Endothelial cell of umbilical vein (primary cell): Measurements from ENCODE around the gene PRKG1. TPM values are rescaled to one million over a fixed set of nuclear protein-coding genes. Genes with fewer than 3 reads are reported as not detected.

ENCODE experiments used
- BruUV-seq: library from RNA; stranded (reverse); fragments of 400-500 nt; replicated peaks from 2 replicates; lab custom pipeline; 2021; lab: Mats Ljungman, UMichigan
- CTCF ChIA-PET: fragments of 300-600, 350-600 bp; sonication (Branson Sonifier 250); formaldehyde crosslinking; loops from one replicate; lab custom pipeline; 2021; ENCODE audit warnings: antibody characterized with exemption, inconsistent platforms; lab: Charles Lee
- POLR2A ChIA-PET: fragments of 300-600, 350-600 bp; sonication (Branson Sonifier 250); formaldehyde crosslinking; loops from one replicate; lab custom pipeline; 2021; ENCODE audit warnings: antibody characterized with exemption, inconsistent platforms; lab: Charles Lee
- DNase-seq: peaks from one replicate; pipeline ENCODE4 v3.0.0-alpha.2; 2011; ENCODE audit warnings: low read depth, low spot score
- FAIRE-seq: peaks from 2 replicates; lab custom pipeline; 2011; peaks lifted over from hg19 to GRCh38; lab: Jason Lieb, UNC
- H2AFZ ChIP-seq: 2 replicates; pipeline ENCODE4 v1.6.0; 2012; ENCODE audit warnings: low read depth, low read length, control low read depth, inconsistent platforms
- H3K27ac ChIP-seq: 2 replicates; pipeline ENCODE4 v1.5.1; 2011; ENCODE audit warnings: low read depth, mild to moderate bottlenecking, control low read depth, low read length, moderate library complexity; ENCODE audit not compliant: insufficient read depth
- H3K27me3 ChIP-seq, 2 experiments: 2 replicates each; pipeline versions ENCODE4 v1.6.0 to v1.6.1; 2011; ENCODE audit warnings: low read length in 2 of 2, mixed read lengths in 1 of 2; ENCODE audit not compliant: control insufficient read depth in 2 of 2, insufficient read depth in 2 of 2
- H3K36me3 ChIP-seq, 2 experiments: 2 replicates in 1 of 2; 3 replicates in 1 of 2; pipeline ENCODE4 v1.5.1; 2011; ENCODE audit warnings: low read length in 2 of 2, mild to moderate bottlenecking in 1 of 2, moderate library complexity in 1 of 2; ENCODE audit not compliant: control insufficient read depth in 2 of 2, insufficient read depth in 2 of 2; ENCODE audit errors: extremely low read depth in 1 of 2
- H3K4me1 ChIP-seq: 3 replicates; pipeline ENCODE4 v1.5.1; 2011; ENCODE audit warnings: mild to moderate bottlenecking, low read length; ENCODE audit not compliant: control insufficient read depth, insufficient read depth; ENCODE audit errors: extremely low read depth
- H3K4me2 ChIP-seq: 2 replicates; pipeline ENCODE4 v1.6.1; 2011; ENCODE audit warnings: low read length, control low read depth, mixed read lengths; ENCODE audit not compliant: insufficient read depth
- H3K4me3 ChIP-seq, 3 experiments: fragments of 200-600 bp in 1 of 3; sonication (generic), shearing (Covaris generic) in 1 of 3; replicated peaks in 1 of 3; 2 replicates each; pipeline ENCODE4 v1.5.1; 2011 to 2016; ENCODE audit warnings: control low read depth in 3 of 3, low read length in 3 of 3, mild to moderate bottlenecking in 2 of 3, inconsistent platforms in 1 of 3, low read depth in 1 of 3, moderate library complexity in 1 of 3; ENCODE audit not compliant: insufficient read depth in 1 of 3
- H3K79me2 ChIP-seq: 2 replicates; pipeline ENCODE4 v1.6.0; 2012; ENCODE audit warnings: low read length, inconsistent platforms; ENCODE audit not compliant: control insufficient read depth, insufficient read depth
- H3K9ac ChIP-seq: replicated peaks from 2 replicates; pipeline ENCODE3; 2011; ENCODE audit warnings: low read length, control low read depth; ENCODE audit not compliant: insufficient read depth; ENCODE audit errors: extremely low read depth
- H3K9me1 ChIP-seq: replicated peaks from 3 replicates; pipeline ENCODE4 v1.6.0; 2011; ENCODE audit warnings: mild to moderate bottlenecking, low read length; ENCODE audit not compliant: control insufficient read depth, insufficient read depth; ENCODE audit errors: extremely low read depth
- H3K9me3 ChIP-seq: replicated peaks from 2 replicates; pipeline ENCODE4 v1.5.1; 2012; ENCODE audit warnings: low read length, inconsistent platforms; ENCODE audit not compliant: control insufficient read depth, insufficient read depth
- H4K20me1 ChIP-seq: replicated peaks from 2 replicates; pipeline ENCODE3; 2011; ENCODE audit warnings: mild to moderate bottlenecking, low read length; ENCODE audit not compliant: control insufficient read depth, insufficient read depth; ENCODE audit errors: extremely low read depth
- EZH2 ChIP-seq: IDR thresholded peaks from 2 replicates; pipeline ENCODE4 v1.6.1; 2012; ENCODE audit warnings: borderline replicate concordance, low read depth, mild to moderate bottlenecking, moderate library complexity, low read length, inconsistent platforms; ENCODE audit not compliant: severe bottlenecking
- FOS ChIP-seq: IDR thresholded peaks from 2 replicates; pipeline ENCODE4 v1.6.1; 2011; ENCODE audit warnings: mild to moderate bottlenecking, low read length, moderate library complexity, borderline replicate concordance; ENCODE audit not compliant: insufficient read depth
- GATA2 ChIP-seq: IDR thresholded peaks from 2 replicates; pipeline ENCODE4 v1.7.0; 2011; ENCODE audit warnings: low read depth, mild to moderate bottlenecking, moderate library complexity, mixed read lengths, low read length; ENCODE audit not compliant: insufficient read length, insufficient read depth
- JUN ChIP-seq: IDR thresholded peaks from 2 replicates; pipeline ENCODE4 v1.6.1; 2011; ENCODE audit warnings: borderline replicate concordance, low read depth; ENCODE audit not compliant: insufficient read length, insufficient read depth
- MAX ChIP-seq: IDR thresholded peaks from 2 replicates; pipeline ENCODE4 v1.6.1; 2011; ENCODE audit not compliant: insufficient read depth, insufficient read length
- MYC ChIP-seq: IDR thresholded peaks from one replicate; pipeline ENCODE4 v1.6.1; 2011; ENCODE audit warnings: mild to moderate bottlenecking, low read depth, low read length
- POLR2A ChIP-seq: IDR thresholded peaks from 2 replicates; pipeline ENCODE4 v1.6.1; 2012; ENCODE audit warnings: low read depth, mild to moderate bottlenecking, control low read depth, low read length
- POLR2AphosphoS5 ChIP-seq: IDR thresholded peaks from 2 replicates; pipeline ENCODE4 v1.6.1; 2012; ENCODE audit warnings: low read depth, mild to moderate bottlenecking, control low read depth, low read length, moderate library complexity; ENCODE audit not compliant: insufficient read depth
- dilution Hi-C: fragments of 300-500 bp; cut with MboI; formaldehyde crosslinking; loops from one replicate; pipeline ENCODE4 v1.15.0; 2019; ENCODE audit warnings: low sequenced_read_pairs; ENCODE audit not compliant: extremely low pct_ligation_motif_present
- intact Hi-C: fragments of 100-400 bp; cut with micrococcal nuclease; formaldehyde crosslinking; loops from one replicate; pipeline ENCODE4 v1.10.0; 2022
- polyA plus RNA-seq, 4 experiments: library from polyadenylated mRNA; depleted of rRNA in 3 of 4; stranded (reverse) in 3 of 4; unstranded in 1 of 4; fragments of >200 nt; gene quantifications; 2 replicates each; pipeline versions ENCODE4 v1.2.1 to v1.2.3, GENCODE V29; 2011 to 2012; ENCODE audit warnings: missing spikeins in 1 of 4
- total RNA-seq: library from RNA; stranded (reverse); gene quantifications from 2 replicates; pipeline ENCODE4 v1.2.3, GENCODE V29; 2021
- TF ChIP-seq, protein P1 (sequence below), 2 donors: IDR thresholded peaks; 1 replicate in 1 of 2; 2 replicates in 1 of 2; pipeline ENCODE4 v1.5.1; 2011; ENCODE audit warnings: low read length in 2 of 2, mild to moderate bottlenecking in 2 of 2, moderate library complexity in 2 of 2, control low read depth in 1 of 2, inconsistent platforms in 1 of 2, low read depth in 1 of 2; ENCODE audit not compliant: insufficient read depth in 1 of 2; ENCODE audit errors: extremely low read depth in 1 of 2

PRKG1 gene
- total and polyA plus RNA-seq, 2 donors (not counting 3 experiments of a cell fraction or from before 2014, with no cell fraction given): 0.01 to 0.18 TPM

GRCh38 chr10:51325649-51326048, 251.4 kb downstream of the PRKG1 start:
- Histone ChIP-seq H3K9me3 (no peaks in the 10 kb centered on the region), H4K20me1 (no peaks in the 10 kb centered on the region), H3K9ac (no peak overlapping the region), H3K27me3 (peaks cover 0 to 2% of the 10 kb centered on the region in 2 experiments), H3K4me2 (no peak overlapping the region), H2AFZ (no peak overlapping the region), H3K79me2 (no peaks in the 10 kb centered on the region), H3K36me3 (no peaks in the 10 kb centered on the region), H3K4me1 (no peaks in the 10 kb centered on the region), H3K9me1 (no peaks in the 10 kb centered on the region), H3K27ac (no peak overlapping the region), H3K4me3 (no peak overlapping the region)
- dilution Hi-C loops: no loop called here
- intact Hi-C loops: no loop called here
- no peak for FAIRE-seq
- no peak for DNase-seq
- TF ChIP-seq GATA2 (no peak), POLR2A (no peak), POLR2AphosphoS5 (no peak), FOS (no peak), JUN (no peak), MAX (no peak), MYC (no peak), EZH2 (no peak)
- TF ChIP-seq, protein P1, sequence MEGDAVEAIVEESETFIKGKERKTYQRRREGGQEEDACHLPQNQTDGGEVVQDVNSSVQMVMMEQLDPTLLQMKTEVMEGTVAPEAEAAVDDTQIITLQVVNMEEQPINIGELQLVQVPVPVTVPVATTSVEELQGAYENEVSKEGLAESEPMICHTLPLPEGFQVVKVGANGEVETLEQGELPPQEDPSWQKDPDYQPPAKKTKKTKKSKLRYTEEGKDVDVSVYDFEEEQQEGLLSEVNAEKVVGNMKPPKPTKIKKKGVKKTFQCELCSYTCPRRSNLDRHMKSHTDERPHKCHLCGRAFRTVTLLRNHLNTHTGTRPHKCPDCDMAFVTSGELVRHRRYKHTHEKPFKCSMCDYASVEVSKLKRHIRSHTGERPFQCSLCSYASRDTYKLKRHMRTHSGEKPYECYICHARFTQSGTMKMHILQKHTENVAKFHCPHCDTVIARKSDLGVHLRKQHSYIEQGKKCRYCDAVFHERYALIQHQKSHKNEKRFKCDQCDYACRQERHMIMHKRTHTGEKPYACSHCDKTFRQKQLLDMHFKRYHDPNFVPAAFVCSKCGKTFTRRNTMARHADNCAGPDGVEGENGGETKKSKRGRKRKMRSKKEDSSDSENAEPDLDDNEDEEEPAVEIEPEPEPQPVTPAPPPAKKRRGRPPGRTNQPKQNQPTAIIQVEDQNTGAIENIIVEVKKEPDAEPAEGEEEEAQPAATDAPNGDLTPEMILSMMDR (IDR thresholded peaks at IDR 0.05; ENCODE audit: extremely low read depth in 1 of 2, insufficient read depth in 1 of 2, low read depth in 1 of 2, low read length in 2 of 2): no peak
- CTCF ChIA-PET: no interaction called here
- POLR2A ChIA-PET: no interaction called here
- BruUV-seq: no TSS peak
